ENCODE results near the gene SYNDIG1.

The SYNDIG1 gene

GRCh38 chr20:24588047-24588635 is 118.7 kb downstream of the SYNDIG1 start:
- DNase-seq: no peak

- no peak for DNase-seq
Measured at GRCh38 chr20:24588725-24589340, 119.4 kb downstream of the SYNDIG1 start.

GRCh38 chr20:24589381-24589780 is 120.0 kb downstream of the SYNDIG1 start:
- DNase-seq: no peak

GRCh38 chr20:24589815-24590177 is 120.4 kb downstream of the SYNDIG1 start:
- DNase-seq: no peak

- DNase-seq: no peak
Measured at GRCh38 chr20:24590178-24590982, 121.0 kb downstream of the SYNDIG1 start.

- DNase-seq: no peak
Measured at GRCh38 chr20:24597051-24597450, 127.6 kb downstream of the SYNDIG1 start.

- DNase-seq: no peak
Measured at GRCh38 chr20:24598346-24598745, 128.9 kb downstream of the SYNDIG1 start.

- DNase-seq: no peak
Measured at GRCh38 chr20:24598996-24599395, 129.6 kb downstream of the SYNDIG1 start.

GRCh38 chr20:24600012-24600411 is 130.6 kb downstream of the SYNDIG1 start:
- no peak for DNase-seq

GRCh38 chr20:24603454-24603853 is 134.0 kb downstream of the SYNDIG1 start:
- DNase-seq: no peak

GRCh38 chr20:24604966-24605665 is 135.7 kb downstream of the SYNDIG1 start:
- no peak for DNase-seq

- no peak for DNase-seq
Measured at GRCh38 chr20:24605937-24606455, 136.6 kb downstream of the SYNDIG1 start.

- DNase-seq: no peak
Measured at GRCh38 chr20:24607402-24607801, 138.0 kb downstream of the SYNDIG1 start.

- DNase-seq: no peak
Measured at GRCh38 chr20:24608926-24609667, 139.7 kb downstream of the SYNDIG1 start.

- DNase-seq: no peak
Measured at GRCh38 chr20:24609757-24610156, 140.3 kb downstream of the SYNDIG1 start.

- DNase-seq: no peak
Measured at GRCh38 chr20:24610341-24611115, 141.1 kb downstream of the SYNDIG1 start.

- no peak for DNase-seq
Measured at GRCh38 chr20:24611360-24612140, 142.1 kb downstream of the SYNDIG1 start.

GRCh38 chr20:24612799-24613775 is 143.7 kb downstream of the SYNDIG1 start:
- DNase-seq: no peak

GRCh38 chr20:24614341-24614740 is 144.9 kb downstream of the SYNDIG1 start:
- no peak for DNase-seq

- DNase-seq: no peak
Measured at GRCh38 chr20:24615353-24615752, 145.9 kb downstream of the SYNDIG1 start.

Measured in NCI-H1694 treated with DMSO at 0.1 percent for 48 hours (cell line).